Panc1 (cell line): ENCODE measurements around the gene DHX32.

Experiments
- CTCF ChIP-seq: fragments of 450-650 bp; IDR thresholded peaks from 2 replicates; pipeline ENCODE4 v1.5.1; 2017; ENCODE audit warnings: mild to moderate bottlenecking
- POLR2AphosphoS5 ChIP-seq: IDR thresholded peaks from 2 replicates; pipeline ENCODE4 v1.6.1; 2012; ENCODE audit warnings: mild to moderate bottlenecking, low read depth, low read length, moderate library complexity
- REST ChIP-seq, 2 experiments: IDR thresholded peaks; 2 replicates each; pipeline ENCODE4 v1.6.1; 2011 to 2012; ENCODE audit warnings: low read depth in 2 of 2, control low read depth in 1 of 2, low read length in 1 of 2, mild to moderate bottlenecking in 1 of 2, moderate library complexity in 1 of 2; ENCODE audit not compliant: insufficient read depth in 1 of 2
- SIN3A ChIP-seq: IDR thresholded peaks from 2 replicates; pipeline ENCODE4 v1.6.1; 2012; ENCODE audit warnings: low read depth, mild to moderate bottlenecking, low read length, moderate library complexity, borderline replicate concordance; ENCODE audit not compliant: insufficient read depth
- TCF7L2 ChIP-seq: IDR thresholded peaks from 2 replicates; pipeline ENCODE4 v1.6.1; 2011; ENCODE audit warnings: mild to moderate bottlenecking, low read depth, low read length, inconsistent platforms

GRCh38 chr10:125816548-125816947 lies 64.5 kb downstream of the DHX32 start:
- no peak for TF ChIP-seq CTCF
- no peak for TF ChIP-seq POLR2AphosphoS5
- TF ChIP-seq SIN3A = no peak
- TF ChIP-seq REST (IDR thresholded peaks at IDR 0.05; ENCODE audit: insufficient read depth in 1 of 2, low read depth in 2 of 2, low read length in 1 of 2) = no peak
- TF ChIP-seq TCF7L2 = no peak
